ENCODE results near the gene RAPGEF6.

Gene RAPGEF6

DNA sequence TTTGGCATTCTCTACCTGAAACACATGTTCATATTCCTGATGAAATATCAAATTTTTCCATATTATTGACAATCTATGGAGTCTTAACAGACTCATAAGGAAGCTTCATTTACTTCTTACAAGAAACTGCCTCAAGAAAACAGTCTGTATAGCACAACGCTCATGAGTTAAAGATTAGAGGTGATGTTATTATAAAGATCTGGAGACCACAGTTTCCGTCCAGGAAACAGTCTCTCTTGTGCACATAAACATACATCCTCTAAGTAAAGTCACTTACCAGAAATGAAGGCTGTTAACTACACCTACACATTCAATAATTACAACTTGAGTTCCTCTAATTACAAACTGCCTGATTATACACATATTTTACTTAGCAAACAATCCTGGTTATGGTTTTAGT is 86.9 kb downstream of the RAPGEF6 start:
- DNase-seq (ENCODE audit: low read depth in 3 of 3), result no peak

DNA sequence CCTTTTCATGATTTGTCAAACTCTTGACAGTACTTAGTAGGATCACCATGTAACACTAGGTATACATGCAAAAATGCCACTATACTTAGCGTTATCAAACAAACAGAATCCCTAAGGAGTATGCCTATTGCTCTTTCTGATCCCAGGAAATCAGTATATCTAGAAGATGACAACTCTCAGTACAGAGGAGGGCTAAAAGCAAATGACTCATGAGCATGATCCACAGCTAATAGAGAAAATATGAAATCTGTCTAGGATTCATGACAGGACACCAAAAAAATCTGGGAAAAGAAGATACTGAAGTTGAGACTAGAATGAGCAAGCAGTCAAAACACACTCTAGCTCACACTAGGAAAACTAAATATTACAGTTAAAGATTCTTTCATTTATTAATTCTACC is 89.2 kb downstream of the RAPGEF6 start:
- DNase-seq (ENCODE audit: low read depth in 3 of 3), result no peak

DNA sequence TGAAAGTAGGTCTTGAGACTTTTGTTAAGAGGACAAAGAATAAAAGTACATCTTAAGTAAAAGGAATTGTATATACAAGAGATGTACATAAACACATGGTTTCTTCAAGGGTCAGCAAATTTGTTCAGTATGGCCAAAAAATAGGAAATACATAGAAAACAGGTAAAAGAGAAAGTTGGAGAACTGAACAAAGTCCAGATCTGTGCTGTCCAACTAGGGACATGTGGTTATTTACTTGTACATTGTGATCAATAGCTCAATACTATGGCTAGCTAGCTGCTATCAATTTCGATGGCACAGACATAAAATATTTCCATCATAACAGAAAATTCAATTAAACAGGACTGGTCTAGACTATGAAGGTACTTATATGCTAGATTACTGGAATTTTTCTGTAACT is 92.3 kb downstream of the RAPGEF6 start:
- DNase-seq (ENCODE audit: low read depth in 3 of 3), result no peak

DNA sequence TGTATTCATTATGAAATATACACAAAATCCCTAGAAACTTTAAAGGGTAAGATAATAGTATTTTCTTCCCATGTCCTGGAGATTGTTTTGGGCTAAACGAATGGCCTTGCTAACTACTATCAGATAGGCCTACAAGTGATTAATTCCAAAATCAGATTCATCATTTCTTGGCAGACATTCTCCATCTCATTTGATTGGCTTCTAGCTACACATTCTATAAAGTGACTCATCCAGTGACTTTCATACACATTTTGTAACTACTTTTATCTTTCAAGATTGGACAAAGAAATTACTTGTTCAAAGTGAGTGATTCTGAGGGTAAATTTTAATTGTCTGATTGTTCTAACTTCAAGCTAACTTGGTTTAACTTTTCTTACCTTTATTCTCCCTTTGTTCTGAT is 93.3 kb downstream of the RAPGEF6 start:
- DNase-seq (ENCODE audit: low read depth in 3 of 3), result no peak

DNA sequence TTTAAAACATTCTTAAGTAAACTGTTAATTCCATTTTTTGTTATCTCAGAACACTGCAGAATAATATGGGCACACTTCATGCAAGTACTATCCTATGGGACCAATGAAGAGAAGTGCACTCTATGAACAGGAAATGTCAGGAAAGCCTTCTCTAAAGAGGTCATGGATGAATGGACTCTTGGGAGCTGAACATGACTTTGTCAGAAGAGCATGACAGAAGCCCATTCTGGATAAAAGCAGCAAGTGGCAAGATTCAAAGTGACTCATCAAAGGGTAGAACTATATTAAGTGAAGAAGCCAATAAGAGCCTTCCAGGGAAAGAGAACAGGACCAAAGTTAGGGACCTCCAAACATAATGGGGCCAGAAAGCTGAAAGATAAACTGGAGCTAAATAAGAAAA is 94.0 kb downstream of the RAPGEF6 start:
- DNase-seq (ENCODE audit: low read depth in 3 of 3), result no peak

DNA sequence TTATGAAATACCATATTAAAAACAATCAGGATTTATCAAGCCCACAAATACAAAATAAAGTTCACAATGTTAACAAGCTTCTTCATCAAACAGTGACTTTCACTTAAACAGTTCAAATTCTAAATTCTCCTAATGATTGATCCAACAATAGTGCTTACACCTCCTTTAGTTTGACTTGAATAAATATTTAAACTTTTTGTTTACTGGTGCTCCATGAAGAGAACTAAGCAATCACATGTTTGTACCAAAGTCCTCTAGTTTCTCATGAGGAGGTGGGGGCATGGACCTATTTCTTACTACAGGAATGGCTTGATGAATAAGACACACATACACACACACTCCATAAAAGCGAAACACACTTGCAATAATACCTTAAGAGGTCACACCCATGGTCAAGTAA is 95.8 kb downstream of the RAPGEF6 start:
- no peak for DNase-seq (ENCODE audit: low read depth in 3 of 3)

DNA sequence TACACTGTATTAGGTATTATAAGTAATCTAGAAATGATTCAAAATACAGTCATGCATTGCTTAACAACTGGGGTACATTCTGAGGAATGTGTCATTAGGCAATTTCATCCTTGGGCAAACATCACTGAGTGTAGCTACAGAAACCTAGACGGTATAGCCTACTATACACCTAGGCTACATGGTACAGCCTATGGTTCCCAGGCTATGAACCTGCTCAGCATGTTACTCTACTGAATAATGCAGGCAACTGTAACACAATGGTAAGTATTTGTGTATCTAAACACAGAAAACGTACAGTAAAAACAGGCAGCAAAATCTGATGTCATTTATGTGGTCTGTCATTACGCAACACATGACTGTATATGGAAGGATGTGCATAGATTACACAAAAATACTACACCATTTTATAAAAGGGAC is 96.8 kb downstream of the RAPGEF6 start:
- DNase-seq (ENCODE audit: low read depth in 3 of 3), result no peak

DNA sequence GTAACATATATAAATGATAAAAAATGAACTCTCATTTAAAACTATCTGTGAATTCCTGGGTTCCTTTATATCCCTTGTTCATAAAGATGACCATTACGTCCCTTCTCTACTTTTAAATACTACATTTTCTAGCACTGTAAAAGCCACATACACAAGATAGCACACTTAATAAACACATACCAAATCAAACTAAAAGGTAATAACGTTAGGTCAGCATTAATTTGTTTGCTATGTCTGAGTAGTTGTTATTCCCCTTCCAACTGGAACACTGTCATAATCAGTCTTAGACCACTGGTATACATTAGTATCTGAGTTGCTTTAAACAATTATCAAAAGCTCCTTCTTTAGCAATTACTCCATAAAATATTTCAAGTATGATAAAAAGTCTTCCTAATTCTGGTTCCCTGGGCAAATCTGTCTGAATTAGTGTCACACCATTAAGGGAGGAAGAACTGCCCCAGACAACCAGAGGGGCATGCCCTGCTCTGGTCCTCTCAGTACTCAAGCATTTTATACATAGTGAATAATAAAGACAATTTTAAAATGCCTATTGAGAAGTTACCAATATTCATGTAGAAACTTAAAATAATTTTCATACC is 98.1 kb downstream of the RAPGEF6 start:
- no peak for DNase-seq (ENCODE audit: low read depth in 3 of 3)

DNA sequence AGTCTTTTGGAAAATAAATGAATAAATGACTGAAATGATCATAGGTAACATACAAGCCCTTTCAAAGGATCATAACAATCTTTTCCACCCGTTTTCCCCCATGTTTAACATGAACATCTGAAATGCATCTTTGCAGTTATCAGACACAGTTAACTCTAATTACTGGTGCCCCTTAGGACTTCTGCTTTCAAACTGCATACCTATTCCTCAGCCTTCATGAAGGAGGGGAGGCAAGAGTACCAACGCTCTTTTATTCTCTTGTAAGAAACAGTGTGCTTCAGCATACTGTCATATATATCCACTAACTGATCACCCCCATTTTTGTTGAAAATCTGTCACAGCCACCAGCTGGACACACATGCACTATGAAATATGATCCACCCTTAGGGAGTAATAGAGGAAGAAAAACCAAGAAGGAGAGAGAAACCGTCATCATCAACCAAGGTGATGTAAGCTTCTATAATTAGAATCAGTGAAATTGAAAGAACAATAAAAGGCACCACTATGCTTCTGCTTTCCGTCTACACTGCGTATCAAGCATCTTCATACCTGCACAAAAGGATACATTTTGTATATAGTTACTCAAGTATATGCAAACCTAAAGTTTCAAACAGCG is 98.7 kb downstream of the RAPGEF6 start:
- DNase-seq (ENCODE audit: low read depth in 3 of 3), result no peak

DNA sequence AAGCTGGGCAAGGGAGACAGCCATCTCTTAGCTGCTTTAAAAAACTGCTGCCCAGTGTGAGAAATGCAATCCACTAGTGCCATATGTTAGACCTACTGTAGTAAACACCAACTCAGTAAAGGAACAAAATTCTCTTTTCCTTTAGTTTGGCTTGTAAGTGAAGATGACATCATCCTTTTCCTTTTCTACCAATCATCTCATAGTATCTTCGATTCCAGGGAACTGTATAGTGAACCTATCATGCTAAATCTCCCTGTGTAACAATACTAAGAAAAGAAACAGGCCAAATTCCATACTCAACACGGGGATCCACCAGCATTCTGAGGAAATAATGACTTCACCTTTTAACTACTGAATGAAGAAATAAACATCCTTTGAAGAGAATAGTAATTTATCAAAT is 100.1 kb downstream of the RAPGEF6 start:
- no peak for DNase-seq (ENCODE audit: low read depth in 3 of 3)

DNA sequence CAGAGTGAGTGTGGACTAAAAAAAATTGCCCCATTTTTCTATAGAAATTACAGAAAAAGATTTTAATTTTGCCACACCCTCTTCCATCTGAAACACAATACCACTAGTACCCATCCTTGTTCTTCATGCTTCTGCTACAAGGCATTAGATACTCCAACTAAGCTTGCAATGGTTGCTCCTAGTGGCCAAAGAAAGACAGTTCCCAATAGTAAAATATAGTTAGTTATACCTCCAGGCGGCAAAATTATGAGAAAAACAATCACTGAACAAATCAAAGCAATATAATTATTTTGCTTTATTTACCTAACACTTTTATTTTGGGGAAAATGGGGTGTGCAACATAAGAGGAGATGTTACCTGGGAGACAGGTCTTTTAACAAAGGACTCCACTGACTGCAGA is 101.2 kb downstream of the RAPGEF6 start:
- DNase-seq (ENCODE audit: low read depth in 3 of 3), result no peak

DNA sequence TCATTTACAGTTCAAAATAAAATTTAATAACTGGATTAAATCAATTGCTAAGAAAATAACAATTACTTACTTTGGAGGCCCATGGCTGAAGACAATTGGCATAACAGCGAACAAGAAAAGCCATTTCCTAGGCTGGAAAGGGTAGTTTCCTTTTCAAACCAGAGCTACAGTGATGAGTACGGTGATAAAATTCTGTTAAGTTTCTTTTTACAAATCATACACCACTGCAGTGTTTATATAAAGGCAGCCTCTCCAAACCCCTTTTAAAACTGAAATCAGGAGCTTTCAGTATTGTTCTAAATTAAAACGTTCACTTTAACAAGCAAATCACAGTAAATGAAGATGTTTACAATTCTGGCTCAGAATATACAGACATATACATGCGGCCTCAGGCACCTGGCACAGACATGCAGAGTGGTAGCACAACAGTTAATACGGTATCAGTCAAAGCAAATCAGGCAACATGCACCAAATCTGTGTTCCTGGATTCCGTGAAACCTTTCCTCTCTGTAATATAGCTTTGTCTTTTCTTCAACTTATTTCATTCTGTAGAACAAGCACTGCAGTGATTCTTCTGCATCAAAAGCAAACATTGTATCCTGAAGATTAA is 102.9 kb downstream of the RAPGEF6 start:
- no peak for DNase-seq (ENCODE audit: low read depth in 3 of 3)

DNA sequence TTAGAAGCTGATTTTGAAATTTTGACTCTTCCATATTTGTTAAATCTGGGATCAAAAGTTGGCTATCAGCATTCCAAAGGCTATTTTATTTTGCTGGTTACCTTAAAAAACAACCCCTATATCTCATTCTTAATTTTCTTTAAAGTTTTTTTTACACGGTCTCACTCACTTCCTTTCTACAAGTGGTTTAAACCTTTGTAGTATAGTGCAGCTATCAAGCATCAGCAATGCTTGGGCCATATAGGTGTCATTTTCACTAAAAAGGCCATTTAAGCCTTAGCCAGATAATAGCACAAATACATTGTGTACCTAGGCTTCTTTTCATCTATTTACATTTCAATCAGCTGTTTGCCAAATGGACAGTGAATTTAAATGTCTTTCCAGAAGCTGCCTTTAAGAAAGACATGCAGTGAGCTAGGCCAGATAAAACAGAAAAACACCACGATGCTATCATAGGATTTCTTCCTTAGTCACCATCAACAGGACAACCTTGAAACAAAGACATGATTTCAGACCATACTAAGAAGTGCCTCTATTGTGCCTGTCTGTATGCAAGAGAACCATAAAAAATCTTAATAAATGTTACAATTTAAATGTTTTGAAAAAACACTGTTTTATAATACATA is 104.2 kb downstream of the RAPGEF6 start:
- DNase-seq (ENCODE audit: low read depth in 3 of 3), result no peak

DNA sequence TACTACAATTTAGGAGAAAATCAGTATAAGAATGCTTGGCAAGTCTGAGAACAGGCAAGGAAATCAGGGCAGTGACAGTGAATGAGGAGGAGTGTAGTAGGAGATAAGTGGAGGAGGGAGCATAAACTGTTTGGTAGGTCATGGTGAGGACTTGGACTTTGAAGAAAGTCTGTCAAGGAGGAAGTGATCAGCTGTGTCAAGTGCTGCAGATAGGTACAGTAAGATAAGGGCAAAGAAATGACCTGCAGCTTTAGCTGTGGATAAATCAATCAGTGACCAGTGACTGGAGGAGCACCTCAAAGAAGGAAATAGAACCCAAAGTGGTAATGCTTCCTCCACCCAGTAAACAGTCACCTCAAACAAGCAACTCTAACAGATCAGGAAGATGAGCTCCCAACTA is 106.3 kb downstream of the RAPGEF6 start:
- DNase-seq (ENCODE audit: low read depth in 3 of 3), result no peak

DNA sequence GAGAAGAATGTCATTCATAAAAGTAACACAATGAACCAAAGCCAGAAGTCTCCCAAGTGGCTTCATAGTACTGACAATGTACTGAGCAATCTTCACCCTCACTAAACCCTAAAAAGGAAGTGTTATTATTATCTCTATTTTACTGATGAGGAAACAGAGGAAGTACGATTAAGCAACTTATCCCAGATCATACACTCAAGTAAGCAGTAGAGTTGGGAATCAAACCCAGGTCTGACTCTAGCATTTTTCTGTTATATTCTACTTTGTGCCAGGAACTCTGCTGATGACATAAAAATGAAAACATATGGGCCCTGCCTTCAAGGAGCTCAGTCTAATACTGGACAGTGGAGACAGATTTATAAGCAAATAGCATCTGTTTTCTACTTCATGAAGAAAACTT is 109.2 kb downstream of the RAPGEF6 start:
- no peak for DNase-seq (ENCODE audit: low read depth in 3 of 3)

DNA sequence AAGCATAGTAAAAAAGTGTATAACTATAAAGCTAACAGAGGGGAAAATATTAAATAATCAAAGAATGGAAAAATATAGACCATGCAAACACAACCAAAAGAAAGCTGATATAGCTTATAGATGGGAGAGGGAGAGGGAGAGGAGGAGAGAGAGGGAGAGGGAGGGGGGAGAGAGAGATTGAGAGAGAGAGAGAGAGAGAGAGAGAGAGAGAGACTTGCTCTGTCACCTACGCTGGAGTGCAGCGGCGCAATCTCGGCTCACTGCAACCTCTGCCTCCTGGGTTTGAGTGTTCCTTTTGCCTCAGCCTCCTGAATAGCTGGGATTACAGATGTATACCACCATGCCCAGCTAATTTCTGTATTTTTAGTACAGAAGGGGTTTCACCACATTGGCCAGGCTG is 110.6 kb downstream of the RAPGEF6 start:
- no peak for DNase-seq (ENCODE audit: low read depth in 3 of 3)

DNA sequence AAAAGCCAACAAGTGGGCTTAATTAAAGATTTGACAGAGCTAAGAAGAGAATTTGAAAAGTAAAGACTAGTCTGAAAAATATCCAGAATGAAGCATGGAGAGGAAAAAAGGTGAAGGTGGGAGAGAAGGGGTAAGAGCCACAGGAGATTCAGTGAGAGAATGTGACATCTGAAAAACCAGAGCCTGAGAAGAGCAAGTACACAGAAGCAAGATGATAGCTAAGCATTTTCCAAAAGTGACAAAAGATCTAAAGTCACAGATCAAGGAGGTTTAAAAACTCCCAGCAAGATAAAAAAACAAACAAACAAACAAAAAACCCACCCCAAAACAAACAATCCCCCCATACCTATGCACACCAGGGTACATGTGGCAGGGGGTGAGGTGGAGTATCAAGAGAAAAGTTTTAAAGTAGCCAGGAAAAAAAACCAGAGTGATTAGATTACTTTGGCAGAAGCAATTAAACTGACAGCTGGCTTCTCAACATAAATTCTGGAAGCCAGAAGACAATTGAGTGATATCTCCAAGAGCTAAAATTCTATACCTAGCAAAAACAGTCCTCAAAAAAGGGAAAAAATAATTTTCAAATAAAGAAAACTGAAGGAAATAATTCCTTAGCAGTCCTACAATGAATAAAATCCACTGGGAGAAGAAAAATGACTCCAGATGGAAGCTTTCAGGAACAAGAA is 111.4 kb downstream of the RAPGEF6 start:
- no peak for DNase-seq (ENCODE audit: low read depth in 3 of 3)

DNA sequence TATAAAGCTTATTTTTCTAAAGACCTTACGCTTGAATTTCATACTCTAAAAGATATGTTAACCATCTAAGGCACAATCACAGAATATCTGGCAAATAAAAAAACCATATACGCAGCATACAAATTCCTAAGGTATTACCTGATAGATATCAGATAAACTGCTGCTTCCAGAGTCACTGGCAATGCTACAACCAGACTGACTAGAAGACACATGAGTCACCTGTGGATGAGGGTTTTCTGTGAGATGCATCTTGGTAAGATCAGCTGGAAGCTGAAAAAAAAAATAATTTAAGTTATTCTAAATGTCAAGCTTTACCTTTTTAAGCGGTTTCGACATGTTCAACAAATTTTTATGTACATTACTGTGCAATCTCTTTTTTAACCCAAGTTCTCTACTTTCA is 113.8 kb downstream of the RAPGEF6 start:
- DNase-seq (ENCODE audit: low read depth in 3 of 3), result no peak

DNA sequence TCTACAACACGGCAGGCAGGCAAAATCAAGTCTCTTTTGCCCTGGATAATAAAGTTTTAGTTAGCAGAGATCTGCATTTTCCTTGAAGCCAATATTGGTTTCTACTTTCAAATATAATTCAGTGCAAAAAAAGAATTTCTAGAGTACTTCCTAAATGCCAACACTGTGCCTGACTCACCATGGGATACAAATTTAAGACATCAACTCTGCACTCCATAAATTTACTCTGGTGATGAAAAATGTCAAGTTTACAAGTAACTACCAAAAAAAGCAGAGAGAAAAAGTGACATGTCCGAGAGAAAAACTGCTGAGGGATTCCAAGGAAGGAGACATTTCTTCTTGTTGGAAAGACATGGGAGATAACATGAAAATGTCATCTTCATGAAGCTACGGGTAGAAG is 119.7 kb downstream of the RAPGEF6 start:
- no peak for DNase-seq (ENCODE audit: low read depth in 3 of 3)

DNA sequence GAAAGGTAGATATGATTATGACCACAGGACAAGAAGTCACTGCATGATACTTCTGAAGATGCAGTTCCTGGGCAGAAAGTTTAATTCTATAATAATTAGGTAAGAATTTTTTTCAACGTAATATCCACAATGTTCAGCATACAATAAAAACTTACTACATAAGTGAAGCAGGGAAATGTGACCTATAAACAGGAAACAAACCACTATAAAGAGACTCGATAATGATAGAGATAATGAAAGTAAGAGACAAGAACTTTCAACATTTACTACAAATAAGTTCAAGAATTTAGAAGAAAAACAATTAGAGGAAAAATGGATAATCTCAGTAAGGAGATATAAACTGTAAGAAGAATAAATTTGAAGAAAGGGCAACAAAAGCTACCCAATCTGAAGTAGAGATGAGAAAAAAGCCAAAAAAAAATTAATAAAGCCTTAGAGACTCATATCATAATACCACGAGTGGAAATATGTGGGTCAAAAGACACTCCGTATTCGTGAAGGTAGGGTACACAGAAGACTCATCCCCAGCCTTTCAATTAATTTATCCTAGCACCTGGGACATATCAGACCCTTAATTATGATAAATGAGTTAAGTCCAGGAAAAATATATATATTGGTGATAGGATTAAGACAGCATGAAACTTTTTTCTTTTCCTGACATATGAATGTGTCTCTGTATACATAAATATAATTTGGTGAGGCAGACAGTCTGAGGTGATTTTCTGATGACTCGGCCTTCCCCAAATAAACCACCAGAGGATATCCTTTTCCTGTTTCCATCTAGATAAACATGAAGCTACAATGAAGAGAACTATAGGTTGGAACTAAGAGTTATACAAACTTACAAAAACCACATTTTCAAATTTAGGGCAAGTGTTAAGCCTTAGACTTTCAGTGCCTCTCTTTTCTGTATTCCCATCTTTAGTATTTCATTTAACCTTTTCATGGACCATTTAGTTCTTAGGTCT is 120.4 kb downstream of the RAPGEF6 start:
- DNase-seq (ENCODE audit: low read depth in 3 of 3), result no peak

DNA sequence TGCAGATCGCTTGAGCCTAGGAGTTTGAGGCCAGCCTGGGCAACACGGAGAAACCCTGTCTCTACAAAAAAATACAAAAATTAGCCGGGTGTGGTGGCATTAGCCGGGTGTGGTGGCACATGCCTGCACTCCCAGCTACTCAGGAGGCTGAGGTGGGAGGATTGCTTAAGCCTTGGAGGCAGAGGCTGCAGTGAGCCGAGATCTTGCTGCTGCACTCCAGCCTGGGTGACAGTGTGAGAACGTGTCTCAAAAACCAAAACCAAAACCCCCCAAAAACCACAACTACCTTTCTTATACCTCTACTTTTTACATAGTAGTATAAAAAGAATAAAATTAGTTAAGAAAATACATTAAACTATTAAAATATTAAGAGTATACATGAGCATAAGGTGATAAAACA is 121.2 kb downstream of the RAPGEF6 start:
- DNase-seq (ENCODE audit: low read depth in 3 of 3), result no peak
